Suprapubic skin (tissue), 4 donors: Measurements from ENCODE around the gene RPN2.

ENCODE experiments used
- EP300 ChIP-seq: sonication (generic); formaldehyde crosslinking; IDR thresholded peaks from one replicate; pipeline ENCODE4 v1.6.1; 2017; ENCODE audit warnings: antibody characterized with exemption
- POLR2A ChIP-seq, 2 donors: fragments of 450-650 bp; IDR thresholded peaks; one replicate each; pipeline ENCODE4 v1.6.1; 2017; ENCODE audit warnings: antibody characterized with exemption in 2 of 2, mild to moderate bottlenecking in 2 of 2, moderate library complexity in 2 of 2
- POLR2AphosphoS5 ChIP-seq, 3 donors: sonication (generic); formaldehyde crosslinking; IDR thresholded peaks; one replicate each; pipeline ENCODE4 v1.6.1; 2017; ENCODE audit warnings: antibody characterized with exemption in 3 of 3
- TF ChIP-seq, protein P1 (sequence below), 2 donors: fragments of 200-600 bp in 1 of 2; fragments of 450-650 bp in 1 of 2; sonication (generic) in 1 of 2; IDR thresholded peaks; one replicate each; pipeline ENCODE4 v1.5.1; 2016 to 2019; ENCODE audit warnings: antibody characterized with exemption in 2 of 2, mild to moderate bottlenecking in 1 of 2, moderate library complexity in 1 of 2

DNA sequence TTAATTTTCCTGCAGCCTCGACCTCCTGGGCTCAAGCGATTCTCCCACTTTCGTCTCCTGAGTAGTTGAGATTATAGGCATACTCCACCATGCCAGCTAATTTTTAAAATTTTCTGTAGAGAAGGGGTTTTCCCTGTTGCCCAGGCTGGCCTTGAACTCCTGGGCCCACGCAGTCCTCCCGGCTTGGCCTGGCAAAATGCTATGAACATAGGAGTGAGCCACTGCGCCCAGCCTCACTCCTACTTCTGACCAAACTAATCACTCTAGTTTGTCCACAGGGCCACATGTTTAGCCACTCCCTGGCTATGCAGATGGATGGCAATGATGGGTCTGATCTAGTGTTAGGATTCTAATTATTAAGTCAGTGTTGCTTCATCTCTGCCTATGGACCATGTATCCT is 31.9 kb upstream of the RPN2 start:
- TF ChIP-seq POLR2A (IDR thresholded peaks at IDR 0.05) = no peak
- TF ChIP-seq, protein P1, sequence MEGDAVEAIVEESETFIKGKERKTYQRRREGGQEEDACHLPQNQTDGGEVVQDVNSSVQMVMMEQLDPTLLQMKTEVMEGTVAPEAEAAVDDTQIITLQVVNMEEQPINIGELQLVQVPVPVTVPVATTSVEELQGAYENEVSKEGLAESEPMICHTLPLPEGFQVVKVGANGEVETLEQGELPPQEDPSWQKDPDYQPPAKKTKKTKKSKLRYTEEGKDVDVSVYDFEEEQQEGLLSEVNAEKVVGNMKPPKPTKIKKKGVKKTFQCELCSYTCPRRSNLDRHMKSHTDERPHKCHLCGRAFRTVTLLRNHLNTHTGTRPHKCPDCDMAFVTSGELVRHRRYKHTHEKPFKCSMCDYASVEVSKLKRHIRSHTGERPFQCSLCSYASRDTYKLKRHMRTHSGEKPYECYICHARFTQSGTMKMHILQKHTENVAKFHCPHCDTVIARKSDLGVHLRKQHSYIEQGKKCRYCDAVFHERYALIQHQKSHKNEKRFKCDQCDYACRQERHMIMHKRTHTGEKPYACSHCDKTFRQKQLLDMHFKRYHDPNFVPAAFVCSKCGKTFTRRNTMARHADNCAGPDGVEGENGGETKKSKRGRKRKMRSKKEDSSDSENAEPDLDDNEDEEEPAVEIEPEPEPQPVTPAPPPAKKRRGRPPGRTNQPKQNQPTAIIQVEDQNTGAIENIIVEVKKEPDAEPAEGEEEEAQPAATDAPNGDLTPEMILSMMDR (IDR thresholded peaks at IDR 0.05) = no peak
- no peak for TF ChIP-seq POLR2AphosphoS5 (IDR thresholded peaks at IDR 0.05)
- TF ChIP-seq EP300 = no peak
